ENCODE measurements around the gene COG3.

DNA sequence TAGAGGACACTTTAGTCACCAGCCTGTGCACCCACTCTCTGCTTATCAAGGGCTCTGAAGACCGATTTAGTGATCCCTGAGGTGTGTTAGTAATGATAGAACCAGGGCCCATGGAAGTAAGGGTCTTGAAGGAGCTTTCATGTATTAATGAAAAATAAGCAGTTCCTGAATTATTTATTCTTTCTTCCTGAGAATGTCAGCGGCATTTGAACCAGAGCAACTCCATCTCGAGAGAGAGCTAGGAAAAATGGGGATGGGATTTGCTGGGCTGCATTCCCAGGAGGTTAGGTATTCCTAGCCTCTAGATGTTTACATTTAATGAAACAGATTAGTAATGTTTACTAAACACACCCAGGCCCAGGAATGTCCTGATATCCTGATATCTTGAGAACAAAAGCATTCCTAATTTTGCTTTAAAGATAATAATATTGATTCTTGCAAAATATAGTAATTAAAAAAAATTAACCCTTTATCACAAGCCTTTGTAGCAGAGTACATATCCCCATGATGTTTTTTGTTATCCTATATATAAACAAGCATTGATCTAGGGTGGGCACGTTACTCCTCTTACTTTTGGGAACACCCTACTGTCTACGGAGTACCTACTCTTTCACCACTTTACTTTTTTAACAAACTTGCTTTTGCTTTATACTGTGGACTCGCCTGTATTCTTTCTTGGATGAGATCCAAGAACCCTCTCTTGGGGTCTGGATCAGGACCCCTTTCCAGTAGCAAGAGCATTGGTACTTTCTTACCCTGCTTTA lies 63.1 kb downstream of the COG3 start:
- TF ChIP-seq, protein P1, sequence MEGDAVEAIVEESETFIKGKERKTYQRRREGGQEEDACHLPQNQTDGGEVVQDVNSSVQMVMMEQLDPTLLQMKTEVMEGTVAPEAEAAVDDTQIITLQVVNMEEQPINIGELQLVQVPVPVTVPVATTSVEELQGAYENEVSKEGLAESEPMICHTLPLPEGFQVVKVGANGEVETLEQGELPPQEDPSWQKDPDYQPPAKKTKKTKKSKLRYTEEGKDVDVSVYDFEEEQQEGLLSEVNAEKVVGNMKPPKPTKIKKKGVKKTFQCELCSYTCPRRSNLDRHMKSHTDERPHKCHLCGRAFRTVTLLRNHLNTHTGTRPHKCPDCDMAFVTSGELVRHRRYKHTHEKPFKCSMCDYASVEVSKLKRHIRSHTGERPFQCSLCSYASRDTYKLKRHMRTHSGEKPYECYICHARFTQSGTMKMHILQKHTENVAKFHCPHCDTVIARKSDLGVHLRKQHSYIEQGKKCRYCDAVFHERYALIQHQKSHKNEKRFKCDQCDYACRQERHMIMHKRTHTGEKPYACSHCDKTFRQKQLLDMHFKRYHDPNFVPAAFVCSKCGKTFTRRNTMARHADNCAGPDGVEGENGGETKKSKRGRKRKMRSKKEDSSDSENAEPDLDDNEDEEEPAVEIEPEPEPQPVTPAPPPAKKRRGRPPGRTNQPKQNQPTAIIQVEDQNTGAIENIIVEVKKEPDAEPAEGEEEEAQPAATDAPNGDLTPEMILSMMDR (conservative IDR thresholded peaks at IDR 0.05; ENCODE audit: low read depth, low read length): no peak
- TF ChIP-seq EZH2 (IDR thresholded peaks at IDR 0.05; ENCODE audit: borderline replicate concordance, low read depth, low read length, poor library complexity, severe bottlenecking): no peak
